WTC11 (cell line): ENCODE data around the gene AP1S2. TPM values are rescaled to one million over a fixed set of nuclear protein-coding genes. Genes with fewer than 3 reads are reported as not detected.

Experiments used
- ATAC-seq: fragments of 200-7000 bp; cut with Tn5 transposase; 2 replicates; pipeline ENCODE4 v1.10.0; 2021; ENCODE audit warnings: mild to moderate bottlenecking, moderate library complexity
- CTCF ChIA-PET: fragments of 300-600 bp; sonication (Branson Sonifier 250); formaldehyde crosslinking; loops from one replicate; lab custom pipeline; 2021; ENCODE audit warnings: antibody characterized with exemption; lab: Charles Lee
- POLR2A ChIA-PET: fragments of 350-600 bp; sonication (Branson Sonifier 250); formaldehyde crosslinking; loops from one replicate; lab custom pipeline; 2021; ENCODE audit warnings: antibody characterized with exemption; lab: Charles Lee
- DNase-seq: peaks from one replicate; pipeline ENCODE4 v3.0.0; 2021; ENCODE audit warnings: low spot score
- H3K27ac Mint-ChIP-seq: 2 replicates; pipeline ENCODE4 v1.8.0; 2021; ENCODE audit warnings: mixed read lengths
- H3K27me3 Mint-ChIP-seq: 2 replicates; pipeline ENCODE4 v1.8.0; 2021; ENCODE audit warnings: low read depth, mild to moderate bottlenecking, moderate library complexity, mixed read lengths
- H3K36me3 Mint-ChIP-seq: 2 replicates; pipeline ENCODE4 v1.8.0; 2021; ENCODE audit warnings: mixed read lengths
- H3K4me1 Mint-ChIP-seq: 2 replicates; pipeline ENCODE4 v1.8.0; 2022; ENCODE audit warnings: mixed read lengths
- H3K4me3 Mint-ChIP-seq: 2 replicates; pipeline ENCODE4 v1.8.0; 2021; ENCODE audit warnings: mild to moderate bottlenecking, moderate library complexity, mixed read lengths
- H3K9me3 Mint-ChIP-seq: 2 replicates; pipeline ENCODE4 v1.8.0; 2021; ENCODE audit warnings: mixed read lengths
- AR ChIP-seq: fragments of 250-450 bp; sonication (Bioruptor Pico); IDR thresholded peaks from 2 replicates; pipeline ENCODE4 v1.9.0; 2021; ENCODE audit warnings: mild to moderate bottlenecking
- CBFB ChIP-seq: sonication (generic); formaldehyde crosslinking; IDR thresholded peaks from 2 replicates; pipeline ENCODE4 v1.8.1; 2022; ENCODE audit warnings: mild to moderate bottlenecking, low read depth, missing genetic modification reagents
- EMX1 ChIP-seq: fragments of 250-450 bp; sonication (Bioruptor Pico); IDR thresholded peaks from 2 replicates; pipeline ENCODE4 v1.8.0; 2021; ENCODE audit warnings: mild to moderate bottlenecking
- FOXP1 ChIP-seq: sonication (generic); formaldehyde crosslinking; IDR thresholded peaks from 2 replicates; pipeline ENCODE4 v1.8.0; 2022; ENCODE audit warnings: missing genetic modification reagents, mild to moderate bottlenecking, moderate library complexity, borderline replicate concordance
- GABPB1 ChIP-seq: sonication (generic); formaldehyde crosslinking; IDR thresholded peaks from 2 replicates; pipeline ENCODE4 v1.8.1; 2023; ENCODE audit warnings: mild to moderate bottlenecking, missing genetic modification reagents
- NFATC4 ChIP-seq: fragments of 250-450 bp; sonication (Bioruptor Pico); IDR thresholded peaks from 2 replicates; pipeline ENCODE4 v1.9.0; 2021; ENCODE audit warnings: mild to moderate bottlenecking
- NR3C1 ChIP-seq: sonication (generic); formaldehyde crosslinking; conservative IDR thresholded peaks from 2 replicates; pipeline ENCODE4 v1.8.1; 2023; ENCODE audit warnings: low read depth, mild to moderate bottlenecking, missing genetic modification reagents
- OVOL2 ChIP-seq: fragments of 250-450 bp; sonication (Bioruptor Pico); IDR thresholded peaks from 2 replicates; pipeline ENCODE4 v1.9.0; 2021; ENCODE audit warnings: mild to moderate bottlenecking, borderline replicate concordance
- TEAD1 ChIP-seq: sonication (generic); formaldehyde crosslinking; IDR thresholded peaks from 2 replicates; pipeline ENCODE4 v1.8.0; 2022; ENCODE audit warnings: mild to moderate bottlenecking, missing genetic modification reagents
- ZBTB21 ChIP-seq: sonication (generic); formaldehyde crosslinking; IDR thresholded peaks from 2 replicates; pipeline ENCODE4 v1.8.1; 2023; ENCODE audit warnings: mild to moderate bottlenecking, missing genetic modification reagents, borderline replicate concordance
- ZNF416 ChIP-seq: fragments of 250-450 bp; sonication (Bioruptor Pico); IDR thresholded peaks from 2 replicates; pipeline ENCODE4 v1.9.0; 2021; ENCODE audit warnings: mild to moderate bottlenecking, inconsistent platforms
- ZNF423 ChIP-seq: fragments of 250-450 bp; sonication (Bioruptor Pico); IDR thresholded peaks from 2 replicates; pipeline ENCODE4 v2.1.2; 2022; ENCODE audit warnings: mild to moderate bottlenecking, moderate library complexity
- ZSCAN18 ChIP-seq: fragments of 250-450 bp; sonication (Bioruptor Pico); IDR thresholded peaks from 2 replicates; pipeline ENCODE4 v2.1.2; 2022; ENCODE audit warnings: mild to moderate bottlenecking, moderate library complexity
- total RNA-seq: library from RNA; stranded (reverse); gene quantifications from 3 replicates; pipeline ENCODE4 v1.2.3, GENCODE V29; 2021
- TF ChIP-seq, protein P1 (sequence below): sonication (generic); formaldehyde crosslinking; IDR thresholded peaks from 2 replicates; pipeline ENCODE4 v1.8.1; 2022; ENCODE audit warnings: missing genetic modification reagents, borderline replicate concordance
- TF ChIP-seq, protein P2 (sequence below): sonication (generic); formaldehyde crosslinking; conservative IDR thresholded peaks from 2 replicates; pipeline ENCODE4 v1.8.1; 2023; ENCODE audit warnings: mild to moderate bottlenecking, low read depth, missing genetic modification reagents, moderate library complexity
- TF ChIP-seq, protein P3 (sequence below): sonication (generic); formaldehyde crosslinking; IDR thresholded peaks from 2 replicates; pipeline ENCODE4 v1.8.1; 2022; ENCODE audit warnings: low read depth, mild to moderate bottlenecking, moderate library complexity, missing genetic modification reagents, borderline replicate concordance
- TF ChIP-seq, protein P4 (sequence below): sonication (generic); formaldehyde crosslinking; IDR thresholded peaks from 2 replicates; pipeline ENCODE4 v1.8.0; 2023; ENCODE audit warnings: missing genetic modification reagents, mild to moderate bottlenecking, borderline replicate concordance
- TF ChIP-seq, protein P5 (sequence below): fragments of 250-450 bp; sonication (Bioruptor Pico); IDR thresholded peaks from 2 replicates; pipeline ENCODE4 v1.9.0; 2021; ENCODE audit warnings: moderate library complexity, mild to moderate bottlenecking, inconsistent platforms, borderline replicate concordance

The AP1S2 gene
- total RNA-seq, 1 experiment from 2014 or later: 164 TPM

DNA sequence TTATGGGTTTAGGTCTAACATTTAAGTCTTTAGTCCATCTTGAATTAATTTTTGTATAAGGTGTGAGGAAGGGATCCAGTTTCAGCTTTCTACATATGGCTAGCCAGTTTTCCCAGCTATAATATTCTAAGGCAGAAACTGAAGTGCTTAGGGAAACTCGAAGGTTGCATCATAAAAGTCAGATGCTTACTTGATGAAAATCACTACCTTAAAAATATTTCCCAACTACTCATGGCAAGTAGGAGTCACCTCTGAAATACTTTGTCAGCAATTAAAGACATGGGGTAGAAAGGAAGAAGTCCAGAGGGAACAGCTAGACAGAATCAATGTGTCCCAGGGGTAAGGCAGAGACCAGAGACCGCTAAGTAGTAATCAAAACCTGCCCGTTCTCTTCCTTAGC, 6.3 kb upstream of the AP1S2 start (continued):
- TF ChIP-seq AR (CRISPR knock-in tag) (no peak), NFATC4 (CRISPR knock-in tag) (no peak), OVOL2 (no peak)
- TF ChIP-seq, protein P1, sequence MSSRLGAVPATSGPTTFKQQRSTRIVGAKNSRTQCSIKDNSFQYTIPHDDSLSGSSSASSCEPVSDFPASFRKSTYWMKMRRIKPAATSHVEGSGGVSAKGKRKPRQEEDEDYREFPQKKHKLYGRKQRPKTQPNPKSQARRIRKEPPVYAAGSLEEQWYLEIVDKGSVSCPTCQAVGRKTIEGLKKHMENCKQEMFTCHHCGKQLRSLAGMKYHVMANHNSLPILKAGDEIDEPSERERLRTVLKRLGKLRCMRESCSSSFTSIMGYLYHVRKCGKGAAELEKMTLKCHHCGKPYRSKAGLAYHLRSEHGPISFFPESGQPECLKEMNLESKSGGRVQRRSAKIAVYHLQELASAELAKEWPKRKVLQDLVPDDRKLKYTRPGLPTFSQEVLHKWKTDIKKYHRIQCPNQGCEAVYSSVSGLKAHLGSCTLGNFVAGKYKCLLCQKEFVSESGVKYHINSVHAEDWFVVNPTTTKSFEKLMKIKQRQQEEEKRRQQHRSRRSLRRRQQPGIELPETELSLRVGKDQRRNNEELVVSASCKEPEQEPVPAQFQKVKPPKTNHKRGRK: no peak
- TF ChIP-seq, protein P2, sequence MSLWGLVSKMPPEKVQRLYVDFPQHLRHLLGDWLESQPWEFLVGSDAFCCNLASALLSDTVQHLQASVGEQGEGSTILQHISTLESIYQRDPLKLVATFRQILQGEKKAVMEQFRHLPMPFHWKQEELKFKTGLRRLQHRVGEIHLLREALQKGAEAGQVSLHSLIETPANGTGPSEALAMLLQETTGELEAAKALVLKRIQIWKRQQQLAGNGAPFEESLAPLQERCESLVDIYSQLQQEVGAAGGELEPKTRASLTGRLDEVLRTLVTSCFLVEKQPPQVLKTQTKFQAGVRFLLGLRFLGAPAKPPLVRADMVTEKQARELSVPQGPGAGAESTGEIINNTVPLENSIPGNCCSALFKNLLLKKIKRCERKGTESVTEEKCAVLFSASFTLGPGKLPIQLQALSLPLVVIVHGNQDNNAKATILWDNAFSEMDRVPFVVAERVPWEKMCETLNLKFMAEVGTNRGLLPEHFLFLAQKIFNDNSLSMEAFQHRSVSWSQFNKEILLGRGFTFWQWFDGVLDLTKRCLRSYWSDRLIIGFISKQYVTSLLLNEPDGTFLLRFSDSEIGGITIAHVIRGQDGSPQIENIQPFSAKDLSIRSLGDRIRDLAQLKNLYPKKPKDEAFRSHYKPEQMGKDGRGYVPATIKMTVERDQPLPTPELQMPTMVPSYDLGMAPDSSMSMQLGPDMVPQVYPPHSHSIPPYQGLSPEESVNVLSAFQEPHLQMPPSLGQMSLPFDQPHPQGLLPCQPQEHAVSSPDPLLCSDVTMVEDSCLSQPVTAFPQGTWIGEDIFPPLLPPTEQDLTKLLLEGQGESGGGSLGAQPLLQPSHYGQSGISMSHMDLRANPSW (CRISPR knock-in tag): no peak

- POLR2A ChIA-PET: no interaction called here
- CTCF ChIA-PET: no interaction called here
- no peak for DNase-seq
- H3K27ac Mint-ChIP-seq: no peak overlapping the region
- no peaks in the 10 kb centered on the region for H3K9me3 Mint-ChIP-seq
- peaks cover 5% of the 10 kb centered on the region; the same call in 1 of the 2 replicates for H3K36me3 Mint-ChIP-seq
- ATAC-seq: no peak
- peaks cover 20% of the 10 kb centered on the region for H3K4me1 Mint-ChIP-seq
- no peak overlapping the region for H3K4me3 Mint-ChIP-seq
- no peaks in the 10 kb centered on the region for H3K27me3 Mint-ChIP-seq
- TF ChIP-seq TEAD1 (CRISPR knock-in tag) (no peak), ZNF423 (CRISPR knock-in tag) (no peak), ZNF416 (no peak), EMX1 (CRISPR knock-in tag) (no peak), NR3C1 (no peak), GABPB1 (CRISPR knock-in tag) (no peak), ZSCAN18 (CRISPR knock-in tag) (no peak), FOXP1 (CRISPR knock-in tag) (no peak), ZBTB21 (CRISPR knock-in tag) (no peak), CBFB (no peak)
- TF ChIP-seq, protein P1: no peak
- TF ChIP-seq, protein P3, sequence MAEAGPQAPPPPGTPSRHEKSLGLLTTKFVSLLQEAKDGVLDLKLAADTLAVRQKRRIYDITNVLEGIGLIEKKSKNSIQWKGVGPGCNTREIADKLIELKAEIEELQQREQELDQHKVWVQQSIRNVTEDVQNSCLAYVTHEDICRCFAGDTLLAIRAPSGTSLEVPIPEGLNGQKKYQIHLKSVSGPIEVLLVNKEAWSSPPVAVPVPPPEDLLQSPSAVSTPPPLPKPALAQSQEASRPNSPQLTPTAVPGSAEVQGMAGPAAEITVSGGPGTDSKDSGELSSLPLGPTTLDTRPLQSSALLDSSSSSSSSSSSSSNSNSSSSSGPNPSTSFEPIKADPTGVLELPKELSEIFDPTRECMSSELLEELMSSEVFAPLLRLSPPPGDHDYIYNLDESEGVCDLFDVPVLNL (CRISPR knock-in tag): no peak
- TF ChIP-seq, protein P4, sequence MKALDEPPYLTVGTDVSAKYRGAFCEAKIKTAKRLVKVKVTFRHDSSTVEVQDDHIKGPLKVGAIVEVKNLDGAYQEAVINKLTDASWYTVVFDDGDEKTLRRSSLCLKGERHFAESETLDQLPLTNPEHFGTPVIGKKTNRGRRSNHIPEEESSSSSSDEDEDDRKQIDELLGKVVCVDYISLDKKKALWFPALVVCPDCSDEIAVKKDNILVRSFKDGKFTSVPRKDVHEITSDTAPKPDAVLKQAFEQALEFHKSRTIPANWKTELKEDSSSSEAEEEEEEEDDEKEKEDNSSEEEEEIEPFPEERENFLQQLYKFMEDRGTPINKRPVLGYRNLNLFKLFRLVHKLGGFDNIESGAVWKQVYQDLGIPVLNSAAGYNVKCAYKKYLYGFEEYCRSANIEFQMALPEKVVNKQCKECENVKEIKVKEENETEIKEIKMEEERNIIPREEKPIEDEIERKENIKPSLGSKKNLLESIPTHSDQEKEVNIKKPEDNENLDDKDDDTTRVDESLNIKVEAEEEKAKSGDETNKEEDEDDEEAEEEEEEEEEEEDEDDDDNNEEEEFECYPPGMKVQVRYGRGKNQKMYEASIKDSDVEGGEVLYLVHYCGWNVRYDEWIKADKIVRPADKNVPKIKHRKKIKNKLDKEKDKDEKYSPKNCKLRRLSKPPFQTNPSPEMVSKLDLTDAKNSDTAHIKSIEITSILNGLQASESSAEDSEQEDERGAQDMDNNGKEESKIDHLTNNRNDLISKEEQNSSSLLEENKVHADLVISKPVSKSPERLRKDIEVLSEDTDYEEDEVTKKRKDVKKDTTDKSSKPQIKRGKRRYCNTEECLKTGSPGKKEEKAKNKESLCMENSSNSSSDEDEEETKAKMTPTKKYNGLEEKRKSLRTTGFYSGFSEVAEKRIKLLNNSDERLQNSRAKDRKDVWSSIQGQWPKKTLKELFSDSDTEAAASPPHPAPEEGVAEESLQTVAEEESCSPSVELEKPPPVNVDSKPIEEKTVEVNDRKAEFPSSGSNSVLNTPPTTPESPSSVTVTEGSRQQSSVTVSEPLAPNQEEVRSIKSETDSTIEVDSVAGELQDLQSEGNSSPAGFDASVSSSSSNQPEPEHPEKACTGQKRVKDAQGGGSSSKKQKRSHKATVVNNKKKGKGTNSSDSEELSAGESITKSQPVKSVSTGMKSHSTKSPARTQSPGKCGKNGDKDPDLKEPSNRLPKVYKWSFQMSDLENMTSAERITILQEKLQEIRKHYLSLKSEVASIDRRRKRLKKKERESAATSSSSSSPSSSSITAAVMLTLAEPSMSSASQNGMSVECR: no peak
- TF ChIP-seq, protein P5, sequence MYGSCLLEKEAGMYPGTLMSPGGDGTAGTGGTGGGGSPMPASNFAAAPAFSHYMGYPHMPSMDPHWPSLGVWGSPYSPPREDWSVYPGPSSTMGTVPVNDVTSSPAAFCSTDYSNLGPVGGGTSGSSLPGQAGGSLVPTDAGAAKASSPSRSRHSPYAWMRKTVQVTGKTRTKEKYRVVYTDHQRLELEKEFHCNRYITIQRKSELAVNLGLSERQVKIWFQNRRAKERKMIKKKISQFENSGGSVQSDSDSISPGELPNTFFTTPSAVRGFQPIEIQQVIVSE: no peak
Observed at GRCh38 chrX:15858051-15858450, 3.4 kb upstream of the AP1S2 start.
